K562 (cell line): ENCODE measurements around the gene PCNX3. TPM values are rescaled to one million over a fixed set of nuclear protein-coding genes. Genes with fewer than 3 reads are reported as not detected.

Source experiments
- ATF1 ChIP-seq, 2 experiments: fragments of 450-650 bp in 1 of 2; IDR thresholded peaks; 2 replicates each; pipeline ENCODE4 v1.6.1; 2016; ENCODE audit warnings: missing compliant biosample characterization in 1 of 2, missing genetic modification characterization in 1 of 2
- BRD4 ChIP-seq: fragments of 200-600 bp; sonication (generic); IDR thresholded peaks from 2 replicates; pipeline ENCODE4 v1.6.1; 2017; ENCODE audit warnings: inconsistent platforms
- CTCF ChIP-seq, 3 experiments: IDR thresholded peaks in 2 of 3; conservative IDR thresholded peaks in 1 of 3; 2 replicates each; pipeline ENCODE4 v1.5.1; 2011 to 2012; ENCODE audit warnings: low read length in 3 of 3, mild to moderate bottlenecking in 3 of 3, control low read depth in 2 of 3, improper control_type of control experiment in 1 of 3, inconsistent platforms in 1 of 3, low read depth in 1 of 3, mixed read lengths in 1 of 3, moderate library complexity in 1 of 3; ENCODE audit not compliant: insufficient read depth in 2 of 3
- DPF2 ChIP-seq: fragments of 450-650 bp; IDR thresholded peaks from 2 replicates; pipeline ENCODE4 v1.6.1; 2016
- HDAC8 ChIP-seq: fragments of 450-650 bp; IDR thresholded peaks from 2 replicates; pipeline ENCODE4 v1.6.1; 2016; ENCODE audit warnings: mild to moderate bottlenecking, missing genetic modification characterization, moderate library complexity, missing compliant biosample characterization
- KAT7 ChIP-seq: sonication (generic); formaldehyde crosslinking; IDR thresholded peaks from 2 replicates; pipeline ENCODE4 v1.8.0; 2022; ENCODE audit warnings: missing genetic modification reagents, mild to moderate bottlenecking, borderline replicate concordance
- MTA2 ChIP-seq: fragments of 450-650 bp; IDR thresholded peaks from 2 replicates; pipeline ENCODE4 v1.6.1; 2016; ENCODE audit warnings: low read depth
- SIN3B ChIP-seq: fragments of 450-650 bp; IDR thresholded peaks from 2 replicates; pipeline ENCODE4 v1.6.1; 2017; ENCODE audit warnings: low read depth, mild to moderate bottlenecking, moderate library complexity
- THRB ChIP-seq: fragments of 450-650 bp; formaldehyde crosslinking; conservative IDR thresholded peaks from 2 replicates; pipeline ENCODE4 v1.4.0; 2022; ENCODE audit warnings: mild to moderate bottlenecking, missing genetic modification characterization
- XRCC5 ChIP-seq: fragments of 200-400 bp; formaldehyde crosslinking; IDR thresholded peaks from 2 replicates; pipeline ENCODE4 v1.6.1; 2017; ENCODE audit warnings: low read depth, mild to moderate bottlenecking, low read length
- ZC3H8 ChIP-seq: fragments of 450-650 bp; IDR thresholded peaks from 2 replicates; pipeline ENCODE4 v1.6.1; 2017
- ZFX ChIP-seq: sonication (generic); formaldehyde crosslinking; IDR thresholded peaks from 2 replicates; pipeline ENCODE4 v1.8.0; 2022; ENCODE audit warnings: mild to moderate bottlenecking, missing genetic modification reagents, moderate library complexity
- ZNF212 ChIP-seq: fragments of 450-650 bp; formaldehyde crosslinking; IDR thresholded peaks from 2 replicates; pipeline ENCODE4 v1.4.0; 2020; ENCODE audit warnings: mild to moderate bottlenecking
- ZNF609 ChIP-seq: sonication (generic); formaldehyde crosslinking; IDR thresholded peaks from 2 replicates; pipeline ENCODE4 v1.8.1; 2023; ENCODE audit warnings: missing genetic modification reagents, mild to moderate bottlenecking, borderline replicate concordance
- polyA plus RNA-seq, 8 experiments: library from polyadenylated mRNA; depleted of rRNA in 4 of 8; stranded (reverse) in 5 of 8; unstranded in 3 of 8; fragments of >200 nt; fragmentation: Nextera tagmentation in 2 of 8; fragmentation: Illumina TruSeq in 1 of 8; extraction: Ambion mirVana in 2 of 8; extraction: Trizol in 1 of 8; gene quantifications; 2 replicates each; pipeline versions ENCODE4 v1.2.1 to v1.2.3, GENCODE V29; 2011 to 2014; ENCODE audit warnings: inconsistent platforms in 1 of 8, missing spikeins in 1 of 8
- total RNA-seq, 7 experiments: library from RNA; depleted of rRNA in 6 of 7; stranded (reverse); fragments of >200 nt in 6 of 7; fragmentation: Illumina TruSeq in 2 of 7; extraction: Trizol in 2 of 7; gene quantifications; 2 replicates each; pipeline versions ENCODE4 v1.2.1 to v1.2.3, GENCODE V29; 2011 to 2021; ENCODE audit warnings: low replicate concordance in 1 of 7
- TF ChIP-seq, protein P1 (sequence below): fragments of 250-450 bp; sonication (Bioruptor Pico); IDR thresholded peaks from 2 replicates; pipeline ENCODE4 v1.4.0; 2020; ENCODE audit warnings: mild to moderate bottlenecking, moderate library complexity
- TF ChIP-seq, protein P2 (sequence below): fragments of 250-450 bp; sonication (Bioruptor Pico); IDR thresholded peaks from 2 replicates; pipeline ENCODE4 v1.5.0; 2021; ENCODE audit warnings: mild to moderate bottlenecking, borderline replicate concordance

The PCNX3 gene
- total and polyA plus RNA-seq, 9 of the 15 experiments (the other 6 are each of a cell fraction or from before 2014, with no cell fraction given): 0.11 to 47.8 (median 12.8) TPM

DNA sequence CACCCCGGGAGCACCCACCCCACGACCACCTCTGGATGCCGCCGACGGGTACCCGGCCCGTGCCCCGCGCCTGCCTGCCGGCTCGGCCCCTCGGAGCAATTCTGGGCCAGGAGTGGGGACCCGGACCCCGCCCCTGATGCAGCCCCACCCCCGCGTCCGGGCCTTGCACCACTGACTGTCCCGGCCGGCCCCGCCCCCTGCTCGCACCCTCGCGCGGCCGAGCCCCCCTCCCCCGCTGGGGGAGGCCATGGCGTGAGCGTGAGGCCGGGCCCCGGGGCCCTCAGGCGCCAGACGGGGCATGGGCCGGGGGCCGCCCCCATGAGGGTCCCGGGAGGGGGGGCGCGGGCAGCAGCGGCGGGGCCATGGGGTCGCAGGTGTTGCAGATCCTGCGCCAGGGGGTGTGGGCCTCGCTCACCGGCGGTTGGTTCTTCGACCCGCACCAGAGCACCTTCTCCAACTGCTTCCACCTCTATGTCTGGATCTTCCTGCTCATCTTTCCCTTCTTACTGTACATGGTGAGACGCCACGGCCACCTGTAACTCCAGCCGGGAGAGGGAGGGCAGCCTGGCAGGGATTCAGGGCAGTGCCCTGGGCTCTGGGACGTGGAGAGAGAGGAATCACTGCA is 486 bp downstream of the PCNX3 start (continued):
- TF ChIP-seq CTCF (IDR thresholded peaks at IDR 0.05 in 2 of 3, conservative IDR thresholded peaks at IDR 0.05 in 1 of 3; ENCODE audit: insufficient read depth in 2 of 3, low read depth in 1 of 3, low read length in 3 of 3): no peak
- no peak for TF ChIP-seq XRCC5
- TF ChIP-seq HDAC8 (tag): no peak
- no peak for TF ChIP-seq ZC3H8
- 0 out of 2 replicates have a peak, but pooled peaks have one; percentile 18 for TF ChIP-seq KAT7
- no peak for TF ChIP-seq DPF2
- TF ChIP-seq ZNF609 (CRISPR knock-in tag): no peak
- 0 out of 2 replicates have a peak, but pooled peaks have one; percentile 6 for TF ChIP-seq SIN3B
- no peak for TF ChIP-seq THRB (CRISPR knock-in tag)
- TF ChIP-seq ATF1 (CRISPR knock-in tag; IDR thresholded peaks at IDR 0.05): no peak
- TF ChIP-seq ATF1 (tag; IDR thresholded peaks at IDR 0.05): no peak
- TF ChIP-seq, protein P1, sequence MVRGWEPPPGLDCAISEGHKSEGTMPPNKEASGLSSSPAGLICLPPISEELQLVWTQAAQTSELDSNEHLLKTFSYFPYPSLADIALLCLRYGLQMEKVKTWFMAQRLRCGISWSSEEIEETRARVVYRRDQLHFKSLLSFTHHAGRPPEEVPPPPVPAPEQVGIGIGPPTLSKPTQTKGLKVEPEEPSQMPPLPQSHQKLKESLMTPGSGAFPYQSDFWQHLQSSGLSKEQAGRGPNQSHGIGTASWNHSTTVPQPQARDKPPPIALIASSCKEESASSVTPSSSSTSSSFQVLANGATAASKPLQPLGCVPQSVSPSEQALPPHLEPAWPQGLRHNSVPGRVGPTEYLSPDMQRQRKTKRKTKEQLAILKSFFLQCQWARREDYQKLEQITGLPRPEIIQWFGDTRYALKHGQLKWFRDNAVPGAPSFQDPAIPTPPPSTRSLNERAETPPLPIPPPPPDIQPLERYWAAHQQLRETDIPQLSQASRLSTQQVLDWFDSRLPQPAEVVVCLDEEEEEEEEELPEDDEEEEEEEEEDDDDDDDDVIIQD (CRISPR knock-in tag): no peak
- no peak for TF ChIP-seq ZNF212
- TF ChIP-seq BRD4: no peak
- TF ChIP-seq, protein P2, sequence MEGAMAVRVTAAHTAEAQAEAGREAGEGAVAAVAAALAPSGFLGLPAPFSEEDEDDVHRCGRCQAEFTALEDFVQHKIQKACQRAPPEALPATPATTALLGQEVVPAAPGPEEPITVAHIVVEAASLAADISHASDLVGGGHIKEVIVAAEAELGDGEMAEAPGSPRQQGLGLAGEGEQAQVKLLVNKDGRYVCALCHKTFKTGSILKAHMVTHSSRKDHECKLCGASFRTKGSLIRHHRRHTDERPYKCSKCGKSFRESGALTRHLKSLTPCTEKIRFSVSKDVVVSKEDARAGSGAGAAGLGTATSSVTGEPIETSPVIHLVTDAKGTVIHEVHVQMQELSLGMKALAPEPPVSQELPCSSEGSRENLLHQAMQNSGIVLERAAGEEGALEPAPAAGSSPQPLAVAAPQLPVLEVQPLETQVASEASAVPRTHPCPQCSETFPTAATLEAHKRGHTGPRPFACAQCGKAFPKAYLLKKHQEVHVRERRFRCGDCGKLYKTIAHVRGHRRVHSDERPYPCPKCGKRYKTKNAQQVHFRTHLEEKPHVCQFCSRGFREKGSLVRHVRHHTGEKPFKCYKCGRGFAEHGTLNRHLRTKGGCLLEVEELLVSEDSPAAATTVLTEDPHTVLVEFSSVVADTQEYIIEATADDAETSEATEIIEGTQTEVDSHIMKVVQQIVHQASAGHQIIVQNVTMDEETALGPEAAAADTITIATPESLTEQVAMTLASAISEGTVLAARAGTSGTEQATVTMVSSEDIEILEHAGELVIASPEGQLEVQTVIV (CRISPR knock-in tag): no peak
- peak; percentile 49 for TF ChIP-seq ZFX (CRISPR knock-in tag)
- no peak for TF ChIP-seq MTA2
